DOHH2 (cell line): ENCODE data around the gene PPM1M.

Experiments used
- CTCF ChIP-seq: fragments of 200-600 bp; sonication (generic); IDR thresholded peaks from one replicate; pipeline ENCODE4 v1.5.1; 2014; ENCODE audit warnings: antibody characterized with exemption, mild to moderate bottlenecking, low read depth, low read length; ENCODE audit not compliant: poor library complexity, severe bottlenecking
- EZH2phosphoT487 ChIP-seq: fragments of 200-600 bp; sonication (generic); IDR thresholded peaks from 2 replicates; pipeline ENCODE4 v1.6.1; 2017; ENCODE audit warnings: borderline replicate concordance, mild to moderate bottlenecking, antibody characterized with exemption, low read length, moderate library complexity, mixed read lengths

GRCh38 chr3:52221563-52222318, 23.8 kb upstream of the PPM1M start:
- TF ChIP-seq CTCF, result no peak
- TF ChIP-seq EZH2phosphoT487, result no peak
